ENCODE data around the gene ZFYVE19. TPM values are rescaled to one million over a fixed set of nuclear protein-coding genes. Genes with fewer than 3 reads are reported as not detected.

Gene ZFYVE19
- total RNA-seq, 4 donors from 2014 or later = 21.7 to 37.8 (median 22.3) TPM

- no peaks in the 10 kb centered on the region for H3K9me3 ChIP-seq
- H3K4me1 ChIP-seq = no peaks in the 10 kb centered on the region
- TF ChIP-seq POLR2A (IDR thresholded peaks at IDR 0.05) (no peak), CTCF (IDR thresholded peaks at IDR 0.05) (no peak)
- peaks cover 46 to 53% of the 10 kb centered on the region in 2 donors for H3K36me3 ChIP-seq
- no peak overlapping the region for H3K4me3 ChIP-seq (replicated peaks in 1 of 3)
- no peaks in the 10 kb centered on the region for H3K27me3 ChIP-seq
- WGBS, 2 donors = 79 to 85% methylated on average over 11 of the region's 11 CpGs
- H3K27ac ChIP-seq = no peak overlapping the region
- intact Hi-C loops (cut with DNase I) = loop anchor here (10.0 kb wide), 1 partner anchor 212 kb away; the partner anchor contains the start of genes CCDC32 and RPUSD2
- DNase-seq = peak in 1 of 2 donors; percentile 21
These were observed 30.2 kb upstream of the ZFYVE19 start for GRCh38 chr15:40776537-40777141.

- intact Hi-C loops (cut with DNase I) = no loop called here
- peaks cover 8 to 14% of the 10 kb centered on the region in 2 donors for H3K36me3 ChIP-seq
- peak; percentile 79 to 84 for DNase-seq
- 49 to 52% methylated on average over 8 of the region's 8 CpGs for WGBS, 2 donors
- no peak overlapping the region for H3K4me3 ChIP-seq (replicated peaks in 1 of 3)
- H3K27me3 ChIP-seq = no peaks in the 10 kb centered on the region
- TF ChIP-seq CTCF (IDR thresholded peaks at IDR 0.05) = peak in 5 of 6 experiments; percentile 22 to 78 (median 70)
- TF ChIP-seq POLR2A (IDR thresholded peaks at IDR 0.05) = no peak
- H3K4me1 ChIP-seq = peaks cover 22 to 25% of the 10 kb centered on the region in 2 donors
- H3K9me3 ChIP-seq = no peaks in the 10 kb centered on the region
- no peak overlapping the region for H3K27ac ChIP-seq
These were observed 24.2 kb upstream of the ZFYVE19 start for GRCh38 chr15:40782609-40783227.

- no peaks in the 10 kb centered on the region for H3K9me3 ChIP-seq
- H3K36me3 ChIP-seq = no peaks in the 10 kb centered on the region
- WGBS, 2 donors = 82 to 85% methylated on average over 3 of the region's 3 CpGs
- intact Hi-C loops (cut with DNase I) = no loop called here
- H3K4me1 ChIP-seq = peaks cover 25 to 41% of the 10 kb centered on the region in 2 donors
- TF ChIP-seq CTCF (IDR thresholded peaks at IDR 0.05) = peak in 1 of 6 experiments; percentile 7
- no peak for TF ChIP-seq POLR2A (IDR thresholded peaks at IDR 0.05)
- H3K4me3 ChIP-seq (replicated peaks in 1 of 3) = no peak overlapping the region
- H3K27me3 ChIP-seq = no peaks in the 10 kb centered on the region
- DNase-seq = no peak
- H3K27ac ChIP-seq = peak overlapping the region; percentile 47 to 61 (median 56)
These were observed 21.7 kb upstream of the ZFYVE19 start for GRCh38 chr15:40785164-40785563.

- H3K4me1 ChIP-seq = peaks cover 25 to 41% of the 10 kb centered on the region in 2 donors
- intact Hi-C loops (cut with DNase I) = no loop called here
- H3K27me3 ChIP-seq = no peaks in the 10 kb centered on the region
- H3K36me3 ChIP-seq = no peaks in the 10 kb centered on the region
- H3K27ac ChIP-seq = peak overlapping the region; percentile 47 to 61 (median 56)
- 34 to 59% methylated on average over 2 of the region's 2 CpGs for WGBS, 2 donors
- TF ChIP-seq CTCF (IDR thresholded peaks at IDR 0.05) (no peak), POLR2A (IDR thresholded peaks at IDR 0.05) (no peak)
- peak; percentile 27 to 29 for DNase-seq
- no peaks in the 10 kb centered on the region for H3K9me3 ChIP-seq
- H3K4me3 ChIP-seq (replicated peaks in 1 of 3) = no peak overlapping the region
These were observed 21.1 kb upstream of the ZFYVE19 start for GRCh38 chr15:40785814-40786213.

- peak overlapping the region; percentile 47 to 72 (median 56) for H3K27ac ChIP-seq
- H3K4me1 ChIP-seq = peaks cover 25 to 41% of the 10 kb centered on the region in 2 donors
- intact Hi-C loops (cut with DNase I) = no loop called here
- H3K4me3 ChIP-seq (replicated peaks in 1 of 3) = no peak overlapping the region
- WGBS, 2 donors = 12 to 21% methylated on average over 4 of the region's 4 CpGs
- H3K36me3 ChIP-seq = no peaks in the 10 kb centered on the region
- H3K9me3 ChIP-seq = no peaks in the 10 kb centered on the region
- peak; percentile 83 to 84 for DNase-seq
- TF ChIP-seq CTCF (IDR thresholded peaks at IDR 0.05) (no peak), POLR2A (IDR thresholded peaks at IDR 0.05) (no peak)
- no peaks in the 10 kb centered on the region for H3K27me3 ChIP-seq
These were observed 19.5 kb upstream of the ZFYVE19 start for GRCh38 chr15:40787344-40787841.

Measured in thyroid gland (tissue), 4 donors.